T-helper 9 cell (primary cell): ENCODE measurements around the gene LYAR.

Source experiments
- DNase-seq: peaks from one replicate; pipeline ENCODE4 v3.0.0-alpha.2; 2020

LYAR gene

DNA sequence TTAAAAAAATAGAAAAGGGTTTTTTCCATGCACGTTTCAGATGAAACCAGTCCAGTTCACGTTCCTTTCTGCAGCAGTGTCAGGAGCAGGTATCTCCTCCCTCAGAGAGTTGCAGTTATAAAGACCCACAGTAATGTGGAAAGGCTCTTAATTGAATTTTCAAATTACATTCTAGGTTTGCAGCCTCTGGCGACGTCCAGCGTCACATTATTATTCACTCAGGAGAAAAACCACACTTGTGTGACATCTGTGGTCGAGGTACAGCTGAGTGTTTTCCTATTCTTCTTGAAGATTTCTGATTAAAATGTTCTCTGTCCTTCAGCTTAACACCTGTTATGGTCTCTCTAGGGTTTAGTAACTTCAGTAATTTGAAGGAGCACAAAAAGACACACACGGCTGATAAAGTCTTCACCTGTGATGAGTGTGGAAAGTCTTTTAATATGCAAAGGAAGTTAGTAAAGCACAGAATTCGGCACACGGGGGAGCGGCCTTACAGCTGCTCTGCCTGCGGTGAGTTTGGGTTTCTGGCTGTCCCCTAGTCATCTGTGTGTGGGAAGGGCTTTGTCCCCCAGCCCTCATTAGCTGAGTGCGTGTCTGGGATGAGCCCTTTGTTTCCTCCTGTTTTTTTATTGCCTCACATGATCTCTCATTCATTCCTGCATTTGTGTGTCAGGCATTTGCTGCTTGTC lies 25.7 kb upstream of the LYAR start:
- no peak for DNase-seq

DNA sequence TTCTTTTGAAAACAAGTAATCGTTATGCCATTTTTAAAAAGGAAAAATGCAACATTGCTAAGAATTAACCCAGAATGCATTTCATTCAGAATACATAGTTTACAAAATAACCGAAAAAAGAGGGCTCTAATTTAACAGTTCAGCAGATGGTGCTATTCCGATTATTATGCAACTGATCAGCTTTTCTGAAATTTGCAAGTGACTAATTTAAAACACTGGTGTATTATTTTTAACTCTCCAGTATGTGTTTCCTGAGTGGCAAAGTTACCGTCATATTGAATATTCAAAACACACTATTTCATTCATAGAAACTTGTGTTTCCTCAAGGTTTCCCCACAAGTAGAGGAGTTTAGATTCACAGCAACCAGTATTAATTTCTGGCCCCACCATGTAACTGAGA lies 21.2 kb upstream of the LYAR start:
- no peak for DNase-seq

DNA sequence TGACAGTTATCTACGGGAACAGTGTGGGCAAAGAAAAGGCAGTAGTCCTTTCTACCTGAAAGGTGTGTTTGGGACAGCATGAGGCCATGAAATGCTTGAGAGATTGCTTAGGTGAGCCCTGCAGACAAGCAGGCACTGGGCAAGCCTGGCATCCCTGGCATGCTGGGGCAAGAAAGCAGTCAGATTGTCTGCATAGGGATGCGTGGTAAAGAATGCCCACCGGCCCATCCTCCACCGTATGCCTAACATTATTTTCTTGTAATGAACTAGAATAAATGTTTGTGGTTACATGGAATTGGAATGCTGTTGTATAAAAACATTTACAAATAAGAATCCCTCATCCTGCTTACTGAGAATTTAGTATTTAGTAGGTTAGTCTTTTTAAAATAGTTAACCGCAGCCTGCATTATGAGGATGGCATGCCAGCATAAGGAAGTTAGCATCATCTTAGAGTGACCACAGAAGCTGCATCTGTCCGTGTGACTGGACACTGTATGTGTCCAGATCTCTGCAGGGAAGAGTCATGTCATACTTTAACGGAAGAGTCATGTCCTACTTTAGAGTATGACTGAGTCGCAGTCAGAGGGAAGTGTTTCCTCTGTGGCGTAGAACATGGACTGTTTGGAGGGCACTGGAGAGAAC lies 19.0 kb upstream of the LYAR start:
- no peak for DNase-seq

DNA sequence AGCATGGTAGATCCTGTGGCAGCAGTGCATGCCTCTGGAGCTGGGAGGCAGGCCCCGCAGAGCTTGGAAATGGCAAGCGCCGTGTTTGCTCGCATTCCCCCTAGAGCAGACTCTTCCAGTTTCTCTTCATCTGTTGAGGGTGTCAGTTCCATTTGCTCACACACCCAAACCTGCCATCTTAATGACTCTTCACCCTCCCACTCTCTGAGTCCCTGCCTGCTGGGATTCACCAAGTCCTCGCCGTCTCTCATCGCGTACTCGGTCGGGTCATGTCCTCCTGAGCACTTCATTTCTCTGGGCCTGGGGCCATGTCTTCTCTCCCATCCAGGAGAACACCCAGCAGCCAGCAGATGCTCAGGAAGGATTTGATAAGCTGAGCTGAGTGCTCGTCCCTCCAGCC lies 17.0 kb upstream of the LYAR start:
- no peak for DNase-seq

DNA sequence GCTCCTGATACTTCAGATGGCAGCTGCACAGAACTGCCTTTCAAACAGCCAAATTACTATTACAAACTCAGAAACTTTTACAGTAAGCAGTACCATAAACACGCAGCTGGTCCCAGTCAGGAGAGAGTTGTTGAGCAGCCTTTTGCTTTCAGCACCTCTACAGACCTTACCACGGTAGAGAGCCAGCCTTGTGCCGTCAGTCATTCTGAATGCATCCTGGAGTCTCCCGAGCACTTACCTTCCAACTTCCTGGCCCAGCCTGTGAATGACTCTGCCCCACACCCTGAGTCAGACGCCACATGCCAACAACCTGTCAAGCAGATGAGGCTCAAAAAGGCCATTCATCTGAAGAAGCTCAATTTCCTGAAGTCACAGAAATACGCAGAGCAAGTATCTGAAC lies 12.5 kb upstream of the LYAR start:
- no peak for DNase-seq

DNA sequence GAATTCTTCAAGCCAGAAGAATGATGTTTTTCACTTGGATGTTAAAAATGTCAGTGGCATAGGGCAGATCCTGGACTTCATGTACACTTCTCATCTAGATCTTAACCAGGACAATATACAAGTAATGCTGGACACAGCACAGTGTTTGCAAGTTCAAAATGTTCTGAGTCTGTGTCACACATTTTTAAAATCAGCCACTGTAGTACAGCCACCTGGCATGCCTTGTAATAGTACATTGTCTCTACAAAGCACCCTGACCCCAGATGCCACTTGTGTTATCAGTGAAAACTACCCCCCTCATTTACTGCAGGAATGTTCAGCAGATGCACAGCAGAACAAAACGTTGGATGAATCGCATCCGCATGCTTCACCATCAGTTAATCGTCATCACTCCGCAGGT lies 12.0 kb upstream of the LYAR start:
- DNase-seq = no peak

DNA sequence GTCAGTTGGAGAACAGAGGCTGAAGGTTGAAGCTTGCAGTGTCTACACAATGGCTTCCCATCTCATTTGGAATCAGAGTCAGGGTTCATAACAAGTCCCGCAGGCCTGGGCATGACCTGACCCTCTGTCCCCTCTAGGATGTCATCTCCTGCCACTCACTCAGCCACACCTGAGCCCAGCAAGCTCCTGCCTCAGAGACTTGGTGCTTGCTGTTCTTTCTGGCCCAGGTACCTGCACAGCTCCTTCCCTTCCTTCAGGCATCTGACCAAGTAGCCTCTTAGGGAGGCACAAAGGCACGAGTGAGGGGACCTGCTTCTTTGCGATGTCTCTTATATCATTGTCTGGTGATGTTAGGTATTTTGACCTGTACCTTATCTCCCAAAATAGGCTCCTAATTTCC lies 9.1 kb upstream of the LYAR start:
- no peak for DNase-seq

DNA sequence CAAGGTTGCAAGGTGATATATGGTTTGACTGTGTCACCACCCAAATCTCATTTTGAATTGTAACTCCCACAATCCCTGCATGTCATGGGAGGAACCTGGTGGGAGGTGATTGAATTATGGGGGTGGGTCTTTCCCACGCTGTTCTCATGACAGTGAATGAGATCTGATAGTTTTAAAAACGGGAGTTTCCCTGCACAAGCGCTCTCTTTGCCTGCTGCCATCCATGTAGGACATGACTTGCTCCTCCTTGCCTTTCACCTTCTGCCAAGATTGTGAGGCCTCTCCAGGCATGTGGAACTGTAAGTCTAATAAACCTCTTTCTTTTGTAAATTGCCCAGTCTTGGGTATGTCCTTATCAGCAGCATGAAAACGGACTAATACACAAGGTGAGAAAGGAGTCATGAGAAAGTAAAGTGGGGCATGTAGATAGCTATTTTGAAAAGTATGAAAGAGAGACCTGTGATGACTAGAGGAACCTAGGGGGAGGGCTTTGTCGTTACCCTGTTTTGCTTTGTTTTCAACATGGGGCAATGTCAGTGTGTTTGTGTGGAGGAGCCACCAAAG lies 6.4 kb upstream of the LYAR start:
- no peak for DNase-seq

DNA sequence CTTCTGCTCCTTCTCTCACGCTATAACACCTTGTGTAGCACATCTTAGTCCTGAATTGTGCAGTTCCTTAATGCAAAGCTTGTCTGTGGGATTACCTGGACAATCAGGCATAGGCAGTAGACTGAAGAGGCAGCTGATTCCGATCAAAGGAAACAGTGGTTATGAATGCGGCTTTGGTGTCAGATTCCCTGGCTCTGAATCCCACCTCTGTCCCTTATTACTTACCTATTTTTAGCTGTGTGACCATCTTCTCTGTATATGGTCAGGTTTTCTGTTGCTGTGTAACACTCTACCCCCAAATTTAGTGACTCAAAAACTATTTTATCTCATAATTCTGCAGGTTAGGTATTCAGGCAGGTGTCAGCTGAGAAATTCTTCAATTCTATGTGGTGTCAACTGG lies 3.3 kb upstream of the LYAR start:
- DNase-seq = no peak

DNA sequence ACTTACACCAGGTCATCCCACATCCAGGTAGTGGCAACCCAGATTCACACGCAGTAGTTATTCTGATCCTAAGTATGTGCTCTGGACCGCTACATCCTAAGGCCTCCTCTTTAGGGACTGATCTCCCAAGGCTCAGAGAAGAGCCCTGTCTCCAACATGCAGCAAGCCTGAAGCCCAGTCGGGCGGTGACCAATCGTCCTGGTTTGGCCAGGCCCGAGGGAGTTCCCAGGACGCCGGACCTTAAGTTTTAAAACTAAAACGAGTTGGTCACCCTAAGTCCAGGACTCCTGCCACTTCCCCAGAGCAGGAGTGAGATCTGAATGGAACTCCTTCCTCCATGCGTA lies 385 bp downstream of the LYAR start:
- no peak for DNase-seq

DNA sequence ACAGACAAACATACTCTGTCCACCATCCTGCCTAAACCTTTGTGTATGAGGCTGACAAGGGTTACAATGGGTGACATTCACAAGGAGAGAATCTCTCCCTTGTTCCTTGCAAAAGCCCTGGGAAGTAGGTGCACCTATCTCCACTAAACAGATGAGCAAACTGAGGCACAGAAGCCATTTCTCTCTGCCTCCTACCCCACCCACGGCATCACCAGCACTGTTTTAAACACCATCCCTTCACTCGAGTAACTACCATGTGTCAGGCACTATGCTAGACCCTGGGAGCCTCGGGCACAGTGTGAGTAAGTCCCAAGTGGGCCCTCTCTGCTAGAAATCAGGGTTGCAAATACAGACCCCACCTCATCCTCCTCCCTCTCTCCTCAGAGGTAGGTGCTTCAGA lies 899 bp downstream of the LYAR start:
- no peak for DNase-seq

DNA sequence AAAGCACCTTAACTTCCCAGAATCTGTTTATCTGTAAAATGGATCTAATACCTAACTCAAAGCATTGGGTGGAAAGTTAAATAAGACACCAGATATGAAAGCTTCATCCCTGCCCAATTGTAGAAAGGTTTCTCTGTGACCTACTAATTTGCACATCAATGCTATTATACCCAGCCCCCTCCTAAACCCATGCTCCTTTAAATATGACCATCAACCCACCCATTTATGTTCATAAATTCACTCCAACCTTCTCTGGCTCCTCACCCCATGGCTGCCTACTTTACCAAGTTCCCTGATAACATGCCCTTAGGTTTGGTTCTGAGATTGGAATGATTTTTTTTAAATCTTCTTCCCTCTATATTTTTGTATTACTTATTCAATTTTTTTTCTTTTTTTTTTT lies 1.9 kb downstream of the LYAR start:
- no peak for DNase-seq

DNA sequence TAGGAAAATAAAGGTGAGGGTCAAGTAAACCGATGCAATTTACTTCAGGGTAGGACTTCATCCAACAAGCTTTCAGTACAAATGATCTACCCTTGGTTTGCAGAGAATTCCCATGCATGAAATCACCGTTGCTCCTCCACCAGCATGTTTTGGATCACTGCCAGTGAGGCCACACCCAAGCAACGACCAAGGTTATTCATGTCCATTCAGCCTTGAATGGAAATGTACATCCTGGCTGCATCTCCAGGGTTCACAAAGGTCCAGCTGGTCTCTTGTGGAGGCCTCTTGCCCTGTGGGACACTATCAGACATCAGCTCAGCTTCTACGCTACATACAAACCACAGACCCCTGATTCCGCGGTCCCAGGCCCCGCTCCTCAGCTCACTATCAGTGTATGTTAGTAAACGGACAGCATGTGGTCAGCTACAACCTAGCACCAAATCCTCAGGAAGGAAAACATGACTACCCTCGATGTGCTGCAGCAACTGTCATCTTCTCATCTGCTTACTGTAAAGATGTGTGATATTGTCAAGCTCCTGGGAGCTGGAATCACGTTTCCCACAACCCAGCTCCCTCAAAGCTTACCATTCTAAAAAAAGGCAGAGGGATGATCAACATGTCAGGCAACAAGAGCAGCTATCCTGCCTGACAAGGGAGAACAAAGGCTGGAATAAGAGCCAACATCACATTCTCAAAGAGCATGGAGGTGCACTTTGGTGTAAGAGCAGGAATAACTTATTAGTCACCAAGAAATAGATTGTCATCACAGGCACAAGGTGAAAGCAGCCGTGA lies 4.9 kb downstream of the LYAR start:
- DNase-seq = no peak

DNA sequence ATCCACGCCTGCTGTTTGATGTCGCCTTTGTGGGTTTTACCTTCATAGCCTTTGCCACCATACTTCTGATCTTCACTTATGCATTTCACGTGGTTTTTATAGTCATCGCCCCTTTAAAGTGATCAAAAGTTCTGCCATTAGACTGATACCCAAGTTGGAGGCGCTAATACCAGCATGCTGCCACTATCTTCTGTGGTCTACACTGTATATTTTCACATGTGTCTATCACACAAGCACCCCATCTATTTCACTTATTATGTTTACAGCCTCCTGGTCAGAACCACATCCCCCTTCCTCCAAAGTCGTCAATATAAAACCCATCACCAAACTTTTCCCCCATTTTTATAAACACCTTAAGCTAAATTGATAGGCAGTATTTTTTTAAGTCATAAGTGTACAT lies 8.2 kb downstream of the LYAR start:
- DNase-seq = no peak

DNA sequence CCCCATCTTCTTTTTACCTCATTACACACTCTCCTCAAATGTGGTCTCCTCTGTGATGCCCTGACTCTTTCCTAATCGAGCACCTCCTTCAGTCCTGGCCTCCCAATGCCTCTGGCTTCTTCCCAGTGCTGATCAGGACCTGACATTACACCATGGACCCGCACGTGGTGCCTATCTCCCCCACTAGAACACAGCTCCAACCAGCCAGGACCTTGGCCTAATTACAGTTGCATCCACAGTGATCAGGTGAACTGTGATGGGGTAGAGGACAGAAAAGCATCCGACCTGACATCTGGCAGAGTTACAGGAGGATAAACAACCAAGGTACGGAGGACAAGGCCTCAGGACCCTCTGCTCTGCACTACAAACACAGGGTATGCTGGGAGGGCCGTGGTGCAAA lies 12.4 kb downstream of the LYAR start:
- no peak for DNase-seq

DNA sequence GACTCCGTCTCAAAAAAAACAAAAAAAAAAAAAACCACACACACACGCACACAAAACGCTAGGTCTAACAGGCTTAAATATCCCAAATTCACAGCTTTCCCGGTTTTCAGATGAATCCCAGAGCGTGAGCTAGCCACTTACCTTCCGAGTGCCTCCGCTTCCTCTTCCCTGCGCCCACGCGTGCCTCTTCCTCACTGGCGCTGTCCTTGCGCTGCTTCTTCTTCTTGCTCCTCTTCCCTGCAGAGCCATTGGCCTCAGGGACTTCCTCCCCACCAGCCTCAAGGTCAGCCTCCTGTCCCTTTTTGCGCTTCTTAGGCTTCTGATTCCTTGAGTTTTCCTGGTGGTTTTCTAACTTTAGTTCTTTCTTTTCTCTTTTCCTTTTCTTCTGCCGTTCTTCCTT lies 15.7 kb downstream of the LYAR start:
- DNase-seq = no peak

DNA sequence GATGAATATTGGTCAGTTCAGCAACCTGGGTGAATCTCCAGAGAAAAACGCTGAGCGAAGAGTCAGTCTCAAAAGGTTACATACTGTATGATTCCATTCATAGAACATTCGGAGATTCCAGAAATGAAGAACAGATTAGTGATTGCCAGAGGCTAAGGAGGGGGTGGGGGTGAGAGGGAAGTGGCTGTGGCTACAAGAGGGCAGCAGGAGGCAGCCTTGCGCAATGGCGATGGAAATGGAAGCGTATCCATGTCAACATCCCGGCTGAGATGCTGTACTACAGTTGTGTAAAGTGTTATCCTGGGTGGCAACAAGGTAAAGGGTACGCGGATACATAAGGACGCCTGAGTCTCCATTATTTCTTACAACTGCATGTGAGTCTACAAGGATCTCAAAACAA lies 18.0 kb downstream of the LYAR start:
- DNase-seq = no peak

DNA sequence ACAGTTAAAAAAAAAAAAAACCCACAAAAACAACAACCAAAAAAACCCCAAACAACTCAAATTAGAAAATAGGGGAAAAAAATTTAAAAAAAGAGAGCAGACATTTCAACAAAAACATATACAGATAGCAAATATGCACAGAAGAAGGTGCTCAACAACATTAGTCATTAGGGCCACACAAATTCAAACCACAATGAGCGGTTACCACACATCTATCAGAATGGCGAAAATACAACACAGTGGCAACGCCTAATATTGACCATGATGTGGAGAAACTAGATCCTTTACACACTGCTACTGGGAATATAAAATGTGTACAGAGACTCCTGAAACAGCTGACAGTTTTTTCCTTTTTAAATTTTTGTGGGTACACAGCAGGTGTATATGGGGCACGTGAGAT lies 19.4 kb downstream of the LYAR start:
- no peak for DNase-seq

DNA sequence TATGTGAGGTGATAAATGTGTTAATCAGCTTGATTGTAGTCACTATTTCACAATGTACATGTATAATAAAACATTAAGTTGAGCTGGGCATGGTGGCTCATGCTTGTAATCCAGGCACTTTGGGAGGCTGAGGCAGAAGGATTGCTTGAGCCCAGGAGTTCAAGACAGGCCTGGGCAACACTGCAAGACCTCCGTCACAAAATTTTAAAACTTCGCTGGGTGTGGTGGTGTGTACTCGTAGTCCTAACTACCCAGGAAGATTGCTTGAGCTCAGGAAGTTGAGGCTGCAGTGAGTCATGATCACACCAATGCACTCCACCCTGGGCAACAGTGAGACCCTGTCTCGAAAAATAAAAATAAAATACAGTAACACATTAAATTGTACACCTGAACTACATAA lies 20.1 kb downstream of the LYAR start:
- peak; percentile 27 for DNase-seq

DNA sequence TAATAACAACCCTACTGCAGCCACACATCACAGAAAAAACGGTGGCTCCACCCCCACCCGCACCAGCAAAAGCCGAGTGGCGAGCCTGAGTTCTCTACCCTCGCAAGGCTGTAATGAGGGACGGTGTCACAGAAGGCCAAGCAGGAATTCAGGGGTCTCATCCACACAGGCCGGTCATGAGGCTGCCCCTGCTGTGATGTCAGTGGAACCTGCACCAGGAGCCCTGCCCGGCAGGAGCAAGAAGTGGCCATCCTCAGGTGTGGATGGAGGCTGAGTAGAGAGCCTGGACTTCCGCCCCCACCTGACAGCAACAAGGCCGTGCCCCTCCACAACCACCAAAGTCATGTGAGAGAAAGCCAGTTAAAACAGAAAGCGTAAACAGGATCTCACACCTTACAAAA lies 20.6 kb downstream of the LYAR start:
- DNase-seq = peak; percentile 37

DNA sequence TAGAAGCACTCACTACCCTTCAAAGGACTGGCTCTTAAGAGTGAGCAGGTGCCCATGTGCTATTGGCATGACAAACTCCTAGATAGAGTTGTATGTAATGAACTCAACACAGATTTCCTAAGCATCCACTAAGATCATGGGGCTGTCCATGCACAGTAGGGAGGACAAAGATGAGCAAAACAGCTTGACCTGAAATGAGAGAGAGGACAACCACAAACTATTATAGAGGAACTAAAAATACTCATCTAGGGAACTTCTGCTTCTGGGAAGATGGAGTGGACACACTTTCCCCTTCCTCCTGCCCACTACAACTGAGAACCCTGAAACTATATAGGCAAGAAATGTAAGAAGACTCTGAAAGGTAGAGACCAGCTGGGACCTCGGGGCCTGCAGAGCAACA lies 21.2 kb downstream of the LYAR start:
- no peak for DNase-seq

DNA sequence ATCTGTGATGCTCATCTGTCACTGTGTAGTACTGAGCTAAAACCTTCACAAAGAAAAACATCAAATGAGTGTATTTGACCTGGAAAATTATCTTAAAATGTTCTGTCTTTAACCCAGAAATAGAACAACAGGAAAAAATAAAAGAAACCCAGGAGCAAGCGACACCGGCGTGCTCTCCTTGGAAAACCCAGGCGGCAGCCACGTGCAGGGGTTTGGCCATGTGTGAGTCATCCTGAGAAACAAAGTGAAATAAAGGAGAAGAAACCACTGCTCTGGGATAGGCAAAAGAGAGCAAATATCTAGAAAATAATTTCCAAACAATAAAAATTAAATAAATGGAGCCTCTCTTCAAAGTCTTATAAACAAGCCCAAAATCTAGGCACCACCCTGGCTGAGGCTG lies 22.0 kb downstream of the LYAR start:
- DNase-seq = no peak

DNA sequence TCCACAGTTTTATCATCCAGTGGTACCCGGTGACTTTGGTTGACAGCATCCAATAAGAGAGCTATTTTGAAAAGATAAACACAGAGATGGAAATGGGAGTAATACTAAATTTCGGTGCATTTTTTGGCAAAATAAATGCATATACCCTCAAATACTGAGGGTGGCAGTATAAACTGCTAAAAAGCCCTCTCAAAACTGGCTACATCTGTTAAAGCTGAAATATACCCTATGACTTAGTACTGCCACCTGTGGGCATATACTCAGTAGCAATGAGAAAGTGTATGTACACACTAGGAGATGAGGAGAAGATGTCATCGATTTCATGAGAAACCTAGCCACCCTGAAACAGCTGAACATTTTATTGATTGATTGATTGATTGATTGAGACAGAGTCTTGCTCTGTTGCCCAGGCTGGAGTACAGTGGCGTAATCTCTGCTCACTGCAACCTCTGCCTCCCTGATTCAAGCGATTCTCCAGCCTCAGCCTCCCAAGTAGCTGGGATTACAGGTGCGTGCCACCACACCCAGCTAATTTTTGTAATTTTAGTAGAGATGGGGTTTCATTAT lies 29.7 kb downstream of the LYAR start:
- DNase-seq = no peak
